IPS DF 19.7 (cell line): ENCODE results near the gene HNRNPU.
"Not testable (repeated sequence)": the region's sequence is repeated elsewhere in the genome, so short reads cannot be mapped to it uniquely, and the experiment has no call there.

ENCODE experiments used
- DNase-seq: peaks from one replicate; pipeline ENCODE4 v3.0.0-alpha.2; 2013; ENCODE audit warnings: low read depth, low spot score

Gene HNRNPU

DNA sequence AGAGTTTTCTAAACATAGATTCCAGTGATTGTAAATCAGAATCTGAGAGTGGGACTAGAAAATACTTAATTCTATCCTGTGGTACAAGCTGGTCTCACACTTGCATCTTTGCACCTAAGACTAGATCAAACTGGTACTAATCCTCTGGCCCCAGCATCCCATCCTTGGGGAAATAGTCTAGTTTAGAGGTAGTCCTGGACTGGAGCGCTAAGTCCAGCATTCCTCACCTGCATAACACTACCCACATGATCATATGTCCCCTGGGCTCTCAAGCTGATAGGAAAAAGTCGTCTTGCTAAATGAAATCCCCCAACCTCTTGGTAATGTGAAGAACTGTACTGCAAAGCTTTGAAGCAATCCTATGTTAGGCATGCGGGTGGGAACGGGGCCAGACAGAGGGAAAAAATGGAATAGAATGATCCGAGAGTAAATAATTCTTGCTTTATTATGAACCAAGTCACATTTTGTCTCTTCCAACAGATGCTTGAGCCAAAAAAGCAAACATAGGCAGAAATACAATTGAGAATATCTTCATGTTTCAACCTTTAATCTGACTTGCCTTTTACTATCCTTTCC is 24.0 kb downstream of the HNRNPU start:
- DNase-seq = no peak

DNA sequence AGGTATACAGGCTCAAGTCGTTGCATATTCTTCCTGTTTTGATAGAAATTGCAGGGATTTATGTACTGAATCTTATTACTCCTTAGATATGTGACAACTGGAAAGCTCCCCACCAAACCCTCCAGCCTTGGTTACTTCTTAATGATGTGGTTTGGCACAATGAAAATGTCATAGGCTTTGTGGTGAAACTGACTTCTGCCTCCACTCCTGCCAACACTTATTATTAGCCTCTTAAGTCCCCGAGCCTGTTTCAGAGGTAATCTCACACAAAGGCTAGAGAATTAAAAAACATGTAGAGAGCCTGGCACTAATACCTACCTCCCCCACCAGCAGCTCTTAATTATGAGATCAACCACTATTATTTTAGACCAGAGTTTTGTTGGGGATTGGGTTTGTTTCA is 24.7 kb downstream of the HNRNPU start:
- no peak for DNase-seq

DNA sequence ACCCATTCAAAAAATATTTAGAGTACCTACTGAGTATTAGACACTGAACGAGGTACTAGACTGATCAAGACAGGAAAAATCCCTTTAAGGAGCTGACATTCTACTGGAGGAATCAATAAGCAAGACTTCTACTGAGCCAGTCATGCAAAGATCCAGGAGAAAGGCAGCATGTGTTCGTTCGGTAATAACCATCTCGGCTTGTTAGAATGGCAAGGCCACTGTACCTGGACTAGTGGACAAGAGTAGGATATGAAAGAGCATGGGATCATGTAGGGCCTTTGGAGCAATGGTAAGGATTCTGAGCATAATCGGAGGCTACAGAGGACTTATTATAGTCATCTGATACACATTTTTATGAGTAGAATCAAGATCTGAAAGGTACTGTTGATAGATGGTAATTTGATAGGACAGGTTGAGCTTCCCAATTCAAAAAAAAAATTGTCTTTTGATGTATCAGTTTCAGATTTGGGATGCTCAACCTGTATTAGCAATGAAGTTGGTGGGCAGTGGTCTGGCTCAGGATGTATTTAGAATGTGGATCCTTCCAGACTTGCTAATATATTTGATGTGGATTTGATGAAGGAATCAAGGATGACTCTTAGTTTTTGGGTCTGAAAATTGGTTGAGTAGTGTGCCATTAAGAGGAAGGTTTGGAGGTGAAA is 26.6 kb downstream of the HNRNPU start:
- DNase-seq = no peak

DNA sequence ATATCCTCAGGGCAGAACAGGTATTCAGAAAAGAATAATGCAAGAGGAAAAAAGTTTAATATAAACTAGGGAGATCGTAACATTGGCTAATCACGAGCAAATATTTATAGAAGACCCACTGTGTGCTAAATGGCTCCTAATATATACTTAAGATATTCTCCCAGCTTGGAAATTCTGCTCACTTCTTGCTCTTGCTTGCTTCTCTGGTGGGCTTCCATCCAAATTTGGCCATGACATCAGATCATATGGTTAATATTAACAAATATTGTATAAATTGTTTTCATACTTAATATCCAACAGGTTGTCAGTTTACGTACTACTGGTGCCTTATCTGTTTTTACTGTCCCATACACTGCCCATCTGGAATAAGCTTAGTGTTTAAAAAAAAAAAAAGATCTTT is 27.8 kb downstream of the HNRNPU start:
- DNase-seq = no peak

DNA sequence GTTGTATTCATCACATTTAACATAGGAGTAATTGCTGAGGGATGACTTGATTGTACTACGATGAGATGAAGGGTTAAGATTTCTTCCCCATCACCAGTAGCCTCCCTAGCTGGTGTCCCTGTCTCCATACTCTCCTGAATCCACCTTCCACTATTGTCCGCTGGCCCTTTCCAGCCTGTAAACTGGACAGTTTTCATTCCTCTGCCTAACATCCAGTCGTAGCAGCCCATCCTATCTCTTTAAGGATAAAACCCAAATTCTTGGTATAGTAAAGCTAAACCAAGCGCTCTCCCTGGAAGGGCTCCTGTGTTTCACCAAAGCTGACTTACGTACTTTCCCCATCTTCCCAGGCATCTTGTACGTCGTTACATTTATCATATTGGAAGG is 28.2 kb downstream of the HNRNPU start:
- DNase-seq = no peak

DNA sequence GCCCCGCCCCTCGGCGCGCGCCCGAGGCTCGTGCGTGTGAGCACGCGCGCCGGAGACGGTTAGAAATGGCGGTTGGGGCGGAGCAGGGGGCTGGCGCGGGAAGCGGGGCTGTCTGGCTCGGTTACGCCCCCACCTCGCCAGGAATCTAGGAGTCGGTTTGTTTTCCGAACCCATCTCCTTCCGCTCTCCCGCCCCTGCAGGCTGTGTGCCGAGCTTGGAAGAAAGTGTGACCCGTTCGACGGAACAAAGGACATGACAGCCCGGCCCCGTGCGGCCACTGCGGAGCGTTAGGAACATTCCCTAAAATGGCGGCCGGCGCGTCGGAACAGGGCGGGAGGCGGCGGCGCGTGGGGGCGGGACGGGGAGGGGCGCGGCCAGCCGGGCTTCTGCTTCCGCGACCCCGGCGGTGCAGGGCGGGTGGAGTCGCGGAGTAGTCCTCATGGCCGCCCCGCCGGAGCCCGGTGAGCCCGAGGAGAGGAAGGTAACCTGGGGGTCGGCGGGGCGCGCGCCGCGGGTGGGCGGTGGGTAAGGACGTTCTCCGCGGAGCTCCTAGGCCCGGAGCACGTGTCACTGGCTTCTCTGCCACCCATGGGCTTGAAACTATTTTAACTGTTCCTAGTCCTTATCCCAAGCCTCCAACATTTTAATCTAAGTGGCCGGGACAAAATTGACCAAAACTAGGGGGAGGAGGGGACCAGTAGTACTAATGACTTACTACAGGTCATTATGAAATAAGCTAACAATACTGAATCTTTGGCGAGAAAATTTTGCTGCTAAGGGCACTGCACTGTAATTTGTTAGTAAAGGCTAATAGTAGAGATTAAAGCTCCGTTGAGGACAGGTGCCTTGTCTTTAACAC is 28.8 kb downstream of the HNRNPU start, which contains the start of gene COX20:
Gene COX20, plus strand, starts transcription at position 383 of the 859 bp plus-strand sequence. Its CDS starts 57 bp downstream, at position 440.
- peak; percentile 63 for DNase-seq

DNA sequence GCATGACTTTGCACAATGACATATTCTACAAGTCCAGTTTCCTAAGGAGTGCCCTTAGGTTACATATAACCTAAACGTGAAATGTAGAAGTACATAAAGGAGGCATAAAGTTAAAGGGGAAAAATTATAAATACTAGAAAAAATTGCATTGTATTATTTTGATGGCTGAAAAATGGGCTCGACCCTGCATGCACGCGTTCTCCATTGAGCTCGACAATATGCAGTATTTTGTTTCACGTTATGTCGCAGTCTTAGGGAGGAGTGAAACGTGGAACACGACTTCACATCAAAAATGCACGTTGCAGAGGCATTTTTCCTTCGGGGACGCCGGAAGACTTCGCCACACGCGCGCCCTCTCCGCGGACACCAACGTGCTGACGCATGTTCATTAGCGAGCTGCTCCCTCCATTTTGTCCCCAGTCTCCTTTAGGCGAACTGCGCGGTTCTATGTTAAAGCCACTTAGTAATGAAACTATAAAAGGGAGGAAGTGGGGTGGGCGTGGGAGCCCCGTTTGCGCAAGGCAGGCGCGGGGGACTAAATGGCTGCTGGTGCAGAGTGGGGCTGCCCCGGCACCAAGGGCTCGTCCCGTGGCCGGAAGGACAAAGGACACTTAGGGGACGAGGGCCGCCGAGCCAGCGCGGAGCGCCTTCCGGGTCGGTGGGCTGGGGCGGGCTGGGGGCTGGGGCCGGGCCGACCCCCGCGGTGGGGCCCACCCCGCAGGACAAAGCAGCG is 29.6 kb downstream of the HNRNPU start:
- DNase-seq = no peak

DNA sequence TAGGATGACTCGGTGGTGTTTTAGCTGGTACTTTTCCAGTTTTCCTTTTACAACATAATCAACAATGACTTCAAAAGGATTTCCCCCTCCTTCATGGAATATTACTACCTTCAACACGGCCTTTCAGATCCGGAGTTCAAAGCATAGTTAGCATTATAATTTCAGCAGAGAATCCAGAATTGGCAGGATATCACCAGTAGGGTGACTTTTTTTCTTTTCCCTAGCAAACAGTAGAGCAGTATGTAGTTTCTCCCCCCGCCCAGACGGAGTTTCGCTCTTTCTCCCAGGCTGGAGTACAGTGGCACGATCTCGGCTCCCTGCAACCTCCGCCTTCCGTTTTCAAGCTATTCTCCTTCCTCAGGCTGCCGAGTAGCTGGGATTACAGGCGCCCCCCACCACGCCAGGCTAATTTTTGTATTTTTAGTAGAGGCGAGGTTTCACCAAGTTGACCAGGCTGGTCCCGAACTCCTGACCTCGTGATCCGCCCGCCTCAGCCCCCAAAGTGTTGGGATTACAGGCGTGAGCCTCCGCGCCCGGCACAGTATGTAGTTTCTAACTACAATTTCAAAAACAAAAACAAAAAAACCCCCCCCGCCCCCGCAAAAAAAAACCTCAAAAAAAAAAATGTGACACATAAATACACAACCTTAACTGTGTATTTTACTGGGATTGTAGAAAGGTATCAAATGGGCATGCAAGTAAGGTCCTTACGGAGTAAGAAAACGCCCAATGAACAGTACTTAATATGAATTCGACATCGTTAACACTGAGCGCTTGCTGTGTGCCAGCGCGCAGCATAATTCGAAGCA is 30.4 kb downstream of the HNRNPU start:
- no peak for DNase-seq

DNA sequence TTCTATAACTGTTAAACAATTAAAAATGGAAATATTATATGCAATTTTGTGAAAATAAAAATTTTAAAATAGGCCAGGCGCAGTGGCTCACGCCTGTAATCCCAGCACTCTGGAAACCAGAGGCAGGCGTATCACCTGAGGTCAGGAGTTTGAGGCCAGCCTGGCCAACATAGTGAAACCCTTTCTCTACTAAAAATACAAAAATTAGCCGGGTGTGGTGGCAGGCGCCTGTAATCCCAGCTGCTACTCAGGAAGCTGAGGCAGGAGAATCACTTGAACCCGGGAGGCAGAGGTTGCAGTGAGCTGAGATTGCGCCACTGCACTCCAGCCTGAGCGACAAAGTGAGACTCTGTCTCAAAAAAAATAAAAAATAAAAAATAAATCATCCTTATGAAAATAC is 31.1 kb downstream of the HNRNPU start:
- DNase-seq = not testable (repeated sequence)

DNA sequence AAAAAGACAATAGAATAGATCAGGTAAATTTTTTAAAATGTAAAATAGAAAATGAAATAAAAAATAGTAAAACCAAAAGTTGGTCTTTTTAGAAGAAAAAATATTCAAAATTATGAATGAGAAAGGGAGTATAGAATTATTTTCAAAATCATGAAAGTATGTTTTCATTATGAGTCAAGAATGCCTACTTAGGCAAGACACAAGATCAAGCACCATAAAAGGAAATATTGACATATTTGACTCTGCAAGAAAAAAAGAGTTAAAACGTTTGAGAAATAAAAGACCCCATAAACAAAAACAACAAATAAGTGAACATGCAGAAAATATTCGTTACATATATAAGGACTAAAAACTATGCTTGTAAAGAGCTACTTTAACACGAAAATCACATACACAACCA is 33.7 kb downstream of the HNRNPU start:
- DNase-seq = no peak

DNA sequence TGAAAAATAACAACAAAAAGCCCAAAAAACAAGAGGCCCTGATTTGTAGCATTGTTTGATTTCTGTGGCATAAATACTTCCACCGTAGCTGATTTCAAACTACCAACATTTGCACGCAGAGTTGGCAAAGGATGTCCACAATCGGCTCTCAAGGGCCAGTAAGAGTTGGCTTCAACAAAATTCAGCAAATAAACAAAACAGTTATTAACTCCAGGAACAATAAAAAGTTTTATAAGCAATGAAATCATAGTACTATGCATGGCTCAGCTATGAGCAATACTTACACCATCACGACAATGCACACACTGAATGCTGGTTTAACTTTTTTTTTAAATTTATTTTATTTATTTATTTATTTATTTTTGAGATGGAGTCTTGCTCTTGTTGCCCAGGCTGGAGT is 37.6 kb downstream of the HNRNPU start:
- DNase-seq = no peak

DNA sequence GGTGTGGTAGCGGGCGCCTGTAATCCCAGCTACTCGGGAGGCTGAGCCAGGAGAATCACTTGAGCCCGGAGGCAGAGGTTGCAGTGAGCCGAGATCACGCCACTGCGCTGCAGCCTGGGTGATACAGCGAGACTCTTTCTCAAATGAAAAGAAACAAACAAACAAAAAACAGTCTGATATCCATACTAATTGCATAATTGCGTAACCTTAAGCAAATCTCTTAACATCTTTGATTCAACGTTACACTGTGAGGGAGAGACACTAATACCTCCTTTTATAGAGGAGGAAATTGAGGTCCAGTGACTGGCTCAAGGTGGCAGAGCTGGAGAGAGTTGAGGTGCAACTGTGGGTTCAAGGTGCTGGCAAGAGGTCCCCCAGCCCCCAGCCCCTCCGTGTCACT is 41.5 kb downstream of the HNRNPU start:
- DNase-seq = no peak

DNA sequence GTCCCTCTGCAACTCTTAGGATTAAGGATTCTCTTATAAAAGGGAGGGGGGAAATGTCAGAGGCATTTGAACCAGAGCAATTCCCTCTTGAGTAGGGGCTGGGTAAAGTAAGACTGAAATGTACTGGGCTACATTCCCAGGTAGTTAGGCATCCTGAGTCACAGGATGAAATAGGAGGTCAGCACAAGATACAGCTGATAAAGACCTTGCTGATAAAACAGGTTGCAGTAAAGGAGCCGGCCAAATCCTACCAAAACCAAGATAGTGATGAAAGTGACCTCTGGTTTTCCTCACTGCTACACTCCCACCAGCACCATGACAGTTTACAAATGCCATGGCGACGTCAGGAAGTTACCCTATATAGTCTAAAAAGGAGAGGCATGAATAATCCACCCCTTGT is 43.2 kb downstream of the HNRNPU start:
- no peak for DNase-seq

DNA sequence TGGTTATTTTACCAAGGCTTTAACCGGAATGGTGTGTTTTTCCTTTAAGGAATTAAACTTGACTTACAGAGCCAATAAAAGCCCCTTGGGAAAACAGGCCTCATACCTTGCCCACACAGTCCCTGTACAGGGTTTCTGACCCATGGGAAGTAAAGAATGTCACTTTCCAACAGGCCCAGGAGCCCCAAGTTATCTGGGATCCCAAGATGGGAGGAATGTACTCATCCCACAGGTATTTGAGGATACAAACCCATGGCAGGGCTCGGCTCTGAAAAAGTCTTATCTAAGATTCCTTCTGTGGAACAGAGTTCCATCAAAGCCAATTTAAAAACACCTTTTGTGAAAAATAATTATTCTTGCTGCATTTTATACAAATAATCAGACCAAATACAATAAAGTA is 44.2 kb downstream of the HNRNPU start:
- DNase-seq = no peak

DNA sequence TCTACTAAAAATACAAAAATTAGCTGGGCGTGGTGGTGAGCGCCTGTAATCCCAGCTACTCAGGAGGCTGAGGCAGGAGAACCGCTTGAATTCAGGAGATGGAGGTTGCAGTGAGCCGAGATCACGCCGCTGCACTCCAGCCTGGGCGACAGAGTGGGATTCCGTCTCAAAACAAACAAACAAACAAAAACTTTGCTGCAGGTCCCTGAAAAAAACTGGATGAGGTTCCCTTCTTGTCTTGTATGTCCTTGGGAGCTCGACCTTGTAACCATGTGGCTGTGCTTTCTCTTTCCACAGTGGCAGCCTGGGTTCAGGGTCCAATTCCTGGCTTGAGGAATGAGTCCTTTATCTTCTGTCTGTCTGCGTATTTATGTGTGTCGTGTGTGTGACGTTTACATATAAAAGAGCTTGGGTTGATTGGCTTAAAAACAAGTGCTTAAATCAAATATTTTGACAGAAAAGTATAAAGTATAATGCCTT is 46.9 kb downstream of the HNRNPU start:
- no peak for DNase-seq

DNA sequence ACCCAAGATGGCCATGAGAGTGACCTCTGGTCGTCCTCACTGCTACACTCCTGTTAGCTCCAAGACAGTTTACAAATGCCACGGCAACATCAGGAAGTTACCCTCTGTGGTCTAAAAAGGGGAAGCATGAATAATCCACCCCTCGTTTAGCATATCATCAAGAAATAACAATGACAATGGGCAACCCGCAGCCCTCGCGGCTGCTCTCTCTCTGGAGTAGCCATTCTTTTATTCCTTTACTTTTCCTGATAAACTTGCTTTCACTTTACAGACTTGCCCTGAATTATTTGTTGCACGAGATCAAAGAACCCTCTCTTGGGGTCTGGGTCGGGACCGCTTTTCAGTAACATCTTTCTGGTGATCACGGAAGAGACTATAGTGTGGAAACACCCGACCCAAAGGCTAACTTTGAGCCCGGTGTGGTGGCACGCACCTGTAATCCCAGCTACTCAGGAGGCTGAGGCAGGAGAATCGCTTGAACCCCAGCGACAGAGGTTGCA is 48.7 kb downstream of the HNRNPU start:
- no peak for DNase-seq

DNA sequence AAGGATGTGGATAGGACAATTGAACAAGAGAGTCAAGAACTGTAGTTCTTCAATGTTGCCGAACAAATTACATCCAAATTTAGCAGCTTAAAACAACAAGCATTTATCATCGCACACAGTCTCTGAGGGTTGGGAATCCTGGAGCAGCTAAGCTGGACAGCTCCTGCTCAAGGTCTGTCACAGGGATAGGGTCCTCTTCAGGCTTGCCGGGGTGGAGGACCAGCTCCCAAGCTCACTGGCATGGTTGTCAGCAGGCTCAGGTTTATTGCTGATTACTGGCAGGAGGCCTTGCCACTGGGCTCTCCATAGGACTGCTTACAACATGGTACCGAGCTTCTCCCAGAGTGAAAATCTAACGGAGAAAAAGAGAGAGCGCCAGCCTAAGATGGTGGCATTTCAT is 51.0 kb downstream of the HNRNPU start:
- no peak for DNase-seq

DNA sequence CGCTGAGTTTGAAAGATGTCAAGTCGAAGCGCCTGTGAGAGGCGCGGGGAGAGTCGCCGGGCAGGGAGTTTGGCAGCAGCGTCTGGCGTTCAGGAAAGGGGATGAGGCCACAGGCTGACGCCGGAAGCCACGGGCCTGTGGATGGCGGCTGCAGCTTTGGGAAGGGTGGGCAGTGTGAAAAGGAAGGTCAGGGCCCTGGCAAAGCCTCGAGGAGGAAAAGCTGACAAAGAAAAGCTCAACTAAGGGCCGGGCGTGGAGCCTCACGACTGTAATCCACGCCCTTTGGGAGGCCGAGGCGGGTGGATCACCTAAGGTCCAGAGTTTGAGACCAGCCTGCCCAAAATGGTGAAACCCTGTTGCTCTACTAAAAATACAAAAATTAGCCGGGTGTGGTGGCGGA is 54.1 kb downstream of the HNRNPU start:
- DNase-seq = no peak

DNA sequence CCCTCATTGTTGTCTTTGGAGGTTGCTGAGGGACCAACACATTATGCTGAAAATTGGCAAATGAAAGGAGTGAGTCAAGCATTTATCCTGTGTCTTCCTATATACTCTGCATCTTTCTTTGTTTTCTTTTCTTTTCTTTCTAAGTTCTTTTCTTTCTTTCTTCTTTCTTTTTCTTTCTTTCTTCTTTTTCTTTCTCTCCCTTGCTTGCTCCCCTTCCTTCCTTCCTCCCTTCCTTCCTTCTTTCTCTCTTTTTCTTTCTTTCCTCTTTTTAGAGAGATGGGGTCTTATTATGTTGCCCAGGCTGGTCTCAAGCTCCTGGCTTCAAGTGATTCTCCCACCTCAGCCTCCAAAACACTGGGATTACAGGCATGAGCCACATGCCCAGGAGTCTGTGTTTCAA is 57.2 kb downstream of the HNRNPU start:
- no peak for DNase-seq

DNA sequence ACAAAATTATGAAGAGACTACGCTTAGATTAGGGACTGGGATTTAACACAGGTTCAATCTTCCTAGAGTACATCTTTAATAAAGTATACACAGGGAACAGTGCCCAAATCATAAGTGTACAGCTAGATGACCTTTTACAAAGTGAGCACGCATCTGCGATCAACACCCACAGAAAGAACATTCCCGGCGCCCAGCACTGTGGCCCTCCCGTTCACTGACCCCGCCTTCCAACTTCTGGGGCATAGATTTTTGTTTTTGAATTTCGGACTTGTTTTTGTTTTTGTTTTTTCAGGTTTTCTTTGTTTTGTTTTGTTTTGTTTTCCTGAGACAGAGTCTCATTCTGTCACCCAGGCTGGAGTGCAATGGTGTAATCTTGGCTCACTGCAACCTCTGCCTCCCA is 59.5 kb downstream of the HNRNPU start:
- DNase-seq = no peak
